GM18498 (cell line): ENCODE results near the gene SH3TC2.
A peak's percentile ranks its signal among the peaks of the same experiment; 100 is the strongest.

Experiments used
- ATAC-seq: cut with Tn5 transposase; IDR thresholded peaks from one replicate; pipeline ENCODE4 v1.9.1; 2021; ENCODE audit warnings: mild to moderate bottlenecking, moderate library complexity; ENCODE audit not compliant: unreplicated experiment

SH3TC2 gene

DNA sequence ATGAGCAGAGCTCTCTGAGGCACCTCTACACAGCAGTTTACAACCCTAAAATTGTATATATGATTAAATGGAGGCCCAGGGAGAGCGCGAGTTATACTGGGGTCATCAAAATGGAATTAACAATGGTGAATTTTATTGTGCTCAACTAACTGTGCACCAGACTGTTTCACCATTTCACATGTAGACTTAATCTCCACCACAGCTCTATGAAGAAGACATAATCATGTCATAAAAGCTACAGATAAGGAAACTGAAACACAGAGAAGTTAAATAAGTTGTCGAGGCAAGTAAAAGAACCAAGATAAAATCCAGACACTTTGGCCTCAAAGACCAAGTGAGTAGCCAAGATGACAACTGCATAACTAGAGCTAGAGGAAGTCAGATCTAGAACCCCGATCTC is 1.5 kb downstream of the SH3TC2 start:
- no peak for ATAC-seq

DNA sequence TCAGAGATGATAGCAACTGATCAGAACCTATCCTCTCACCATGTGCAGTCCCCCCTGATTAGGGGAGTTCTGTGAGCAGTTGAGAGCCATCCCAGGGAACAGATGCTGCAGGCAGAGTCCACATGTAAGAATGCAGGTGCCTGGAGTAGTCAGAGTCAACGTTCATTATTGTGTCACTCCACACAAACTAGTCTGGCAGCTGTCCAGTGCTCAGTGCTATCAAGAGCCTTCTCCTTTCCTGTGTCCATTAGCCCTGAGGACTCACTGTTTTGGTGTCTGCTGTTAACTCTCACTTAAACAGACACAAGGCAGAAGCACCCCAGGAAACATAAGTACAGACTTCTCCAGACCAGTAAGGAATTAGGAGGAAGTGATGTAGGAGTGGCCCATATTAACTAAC is 2.5 kb downstream of the SH3TC2 start:
- ATAC-seq, result no peak

DNA sequence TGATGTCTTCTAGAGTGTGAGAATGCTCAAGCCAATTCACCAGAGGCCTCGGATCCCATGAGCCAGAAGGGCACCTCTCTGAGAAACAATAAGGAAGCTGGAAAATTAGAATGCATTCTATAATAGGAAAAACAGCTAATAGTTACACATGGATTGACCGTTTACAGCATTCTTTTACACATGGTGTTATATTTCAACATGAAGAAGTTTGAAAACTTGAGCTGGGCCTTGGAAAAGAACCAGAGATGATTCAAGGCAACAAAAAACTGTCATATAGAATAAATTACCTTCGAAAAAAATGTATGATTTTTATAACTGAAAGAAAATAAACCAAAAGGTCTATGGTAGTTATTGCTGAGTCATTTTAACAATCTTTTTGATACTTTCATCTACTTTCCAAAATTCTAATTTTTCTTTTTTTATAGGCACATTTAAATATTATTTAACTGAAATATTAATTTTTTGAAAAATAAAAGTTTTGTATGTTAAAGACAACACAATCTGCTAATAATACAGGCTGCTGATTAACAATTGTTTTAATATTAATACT is 6.2 kb downstream of the SH3TC2 start:
- no peak for ATAC-seq

DNA sequence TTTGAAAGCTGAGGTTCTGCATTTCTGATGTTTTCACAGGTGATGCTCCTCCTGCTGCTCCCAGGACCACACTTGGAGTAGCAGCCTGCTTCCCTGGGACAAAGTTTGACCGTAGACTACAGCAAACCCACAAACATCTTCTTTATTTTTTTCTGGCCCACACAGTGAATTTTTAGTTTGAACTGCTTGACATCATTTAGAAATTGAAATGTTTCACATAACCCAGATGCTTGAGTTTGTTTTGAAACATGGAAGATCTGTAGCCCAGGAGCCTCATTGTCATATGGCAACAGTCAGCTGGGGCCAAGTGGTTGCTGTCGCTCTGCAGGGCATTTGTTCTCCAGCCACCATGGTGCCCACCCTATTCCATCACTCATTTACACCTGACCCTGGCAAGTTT is 8.4 kb downstream of the SH3TC2 start:
- no peak for ATAC-seq

- no peak for ATAC-seq
Observed at GRCh38 chr5:149053072-149053695, 9.7 kb downstream of the SH3TC2 start.

DNA sequence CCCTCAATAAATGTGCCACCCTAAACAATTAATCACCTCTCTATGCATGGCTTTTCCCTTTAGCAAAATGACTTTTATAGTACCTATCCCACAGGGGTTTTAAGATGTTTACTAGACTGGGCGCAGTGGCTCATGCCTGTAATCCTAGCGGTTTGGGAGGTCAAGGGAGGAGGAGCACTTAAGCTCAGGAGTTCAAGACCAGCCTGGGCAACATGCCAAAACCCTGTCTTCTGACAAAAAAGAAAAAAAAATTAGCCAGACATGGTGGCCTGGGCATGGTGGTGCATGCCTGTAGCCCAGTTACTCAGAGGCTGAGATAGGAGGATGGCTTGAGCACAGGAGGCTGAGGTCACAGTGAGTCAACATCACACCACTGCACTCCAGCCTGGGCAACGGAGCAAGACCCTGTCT is 13.5 kb downstream of the SH3TC2 start:
- no peak for ATAC-seq

DNA sequence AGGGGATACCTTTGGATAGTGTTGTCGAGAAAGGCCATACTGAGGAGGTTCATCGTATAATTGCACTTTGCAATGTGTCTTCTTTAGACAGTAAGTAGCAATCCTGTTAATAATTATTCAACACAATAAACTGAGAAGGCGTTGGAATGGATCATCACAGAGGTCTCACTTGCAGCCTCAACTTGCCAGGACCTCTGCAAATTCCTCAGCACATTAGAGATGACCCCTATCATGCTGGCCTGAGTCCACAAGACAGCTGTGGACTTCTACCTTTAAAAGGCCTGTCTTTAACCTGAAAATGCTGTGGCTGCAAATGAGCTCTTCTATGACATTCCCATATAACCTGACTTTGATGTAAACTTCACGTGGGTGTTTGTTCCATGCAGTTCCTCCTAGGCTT is 14.1 kb downstream of the SH3TC2 start:
- ATAC-seq, result no peak

GRCh38 chr5:149047462-149047861 is 15.4 kb downstream of the SH3TC2 start:
- ATAC-seq, result no peak

- no peak for ATAC-seq
Observed at GRCh38 chr5:149046196-149046829, 16.5 kb downstream of the SH3TC2 start.

- no peak for ATAC-seq
Observed at GRCh38 chr5:149045089-149045460, 17.8 kb downstream of the SH3TC2 start.

GRCh38 chr5:149044453-149045088 is 18.3 kb downstream of the SH3TC2 start:
- no peak for ATAC-seq

DNA sequence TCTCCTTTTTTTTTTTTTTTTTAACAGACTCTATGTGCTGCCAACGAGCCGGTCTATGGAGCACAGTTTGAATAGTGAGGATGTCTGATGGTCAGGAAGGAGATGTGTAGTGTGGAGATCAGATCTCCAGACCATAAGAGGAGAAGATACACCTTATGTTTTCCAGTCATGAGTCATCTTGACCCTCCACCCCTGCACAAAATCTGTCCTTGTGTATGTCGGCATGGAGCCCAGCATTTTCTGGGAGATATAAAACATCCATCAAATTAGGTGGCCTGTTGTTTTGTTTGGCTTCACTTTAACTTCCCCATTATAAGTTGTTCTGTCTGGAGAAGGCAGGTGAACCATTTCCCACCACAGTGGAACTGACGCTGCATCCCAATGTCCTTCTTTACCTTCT is 19.2 kb downstream of the SH3TC2 start:
- ATAC-seq, result no peak

DNA sequence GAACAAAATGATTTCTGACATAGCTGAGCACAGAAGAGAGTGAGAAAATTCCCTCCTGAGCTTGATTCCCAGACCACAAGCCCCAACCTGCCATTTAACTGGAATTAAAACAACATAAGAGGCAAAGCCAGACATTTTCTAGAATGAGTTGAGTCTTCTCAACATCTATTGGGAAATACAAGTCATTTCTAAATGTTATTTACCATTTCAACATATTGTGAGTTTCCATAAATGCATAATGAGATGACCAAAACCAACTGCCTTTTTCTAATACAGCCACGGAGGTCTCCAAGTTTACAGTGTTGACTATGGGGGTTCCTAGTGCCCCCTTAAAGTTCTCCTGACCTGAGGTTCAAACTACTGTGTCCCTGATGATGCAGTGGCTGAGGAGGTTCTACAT is 20.0 kb downstream of the SH3TC2 start:
- ATAC-seq, result no peak

DNA sequence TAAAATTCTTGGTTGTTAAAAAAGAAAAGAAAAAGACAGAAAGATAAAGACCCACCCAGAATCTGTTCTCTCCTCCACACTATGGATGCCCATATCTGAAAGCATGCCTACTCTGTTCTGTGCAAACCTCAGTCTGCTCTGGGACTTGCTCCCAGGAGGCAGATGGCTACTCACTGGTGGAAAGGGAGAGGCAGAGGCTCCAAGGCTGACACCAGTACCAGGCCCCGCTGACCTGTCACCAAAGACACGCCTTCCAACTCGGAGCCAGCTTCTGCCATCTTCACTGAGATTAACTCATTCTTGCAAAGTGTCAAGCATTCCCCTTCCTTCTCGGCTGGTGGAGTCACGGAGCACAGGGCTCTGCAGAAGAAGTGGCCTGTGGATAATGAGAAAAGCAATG is 21.6 kb downstream of the SH3TC2 start:
- ATAC-seq, result no peak

DNA sequence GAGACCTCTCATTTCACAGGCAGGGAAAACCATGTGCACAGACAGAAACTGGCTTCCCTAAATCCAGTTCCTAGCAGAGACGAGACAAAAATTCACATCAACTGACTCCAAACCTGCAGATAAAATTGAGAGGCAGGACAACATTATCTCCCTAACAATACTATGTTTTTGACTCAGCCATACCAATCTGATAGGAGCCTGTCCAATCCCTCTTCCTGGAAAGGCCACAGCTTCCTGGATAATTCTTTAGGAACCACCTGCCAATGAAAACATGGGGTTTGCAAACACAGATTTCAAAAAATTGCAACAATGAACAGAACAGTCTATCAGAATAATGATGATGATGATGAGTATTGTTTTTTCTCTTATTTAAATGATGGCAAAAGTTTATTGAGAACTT is 22.4 kb downstream of the SH3TC2 start:
- no peak for ATAC-seq

DNA sequence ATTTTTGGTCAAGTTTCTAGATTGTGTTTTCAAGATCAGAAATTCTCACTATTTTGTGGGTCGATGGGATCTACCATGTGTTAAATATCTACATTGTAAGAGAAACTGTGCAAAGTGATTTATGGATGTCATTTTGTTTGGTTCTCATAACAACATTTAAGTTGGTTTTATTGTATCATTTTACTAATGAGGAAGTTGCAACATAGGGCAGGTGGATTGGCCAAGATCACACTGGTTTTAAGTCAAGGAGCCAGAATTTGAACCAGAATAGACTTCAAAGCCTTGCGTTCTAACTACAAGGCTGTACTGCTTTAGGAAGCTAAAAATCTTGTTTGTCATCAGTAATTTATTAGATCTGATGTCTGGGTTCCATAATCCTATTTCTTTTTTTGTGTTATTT is 23.4 kb downstream of the SH3TC2 start:
- ATAC-seq, result no peak

DNA sequence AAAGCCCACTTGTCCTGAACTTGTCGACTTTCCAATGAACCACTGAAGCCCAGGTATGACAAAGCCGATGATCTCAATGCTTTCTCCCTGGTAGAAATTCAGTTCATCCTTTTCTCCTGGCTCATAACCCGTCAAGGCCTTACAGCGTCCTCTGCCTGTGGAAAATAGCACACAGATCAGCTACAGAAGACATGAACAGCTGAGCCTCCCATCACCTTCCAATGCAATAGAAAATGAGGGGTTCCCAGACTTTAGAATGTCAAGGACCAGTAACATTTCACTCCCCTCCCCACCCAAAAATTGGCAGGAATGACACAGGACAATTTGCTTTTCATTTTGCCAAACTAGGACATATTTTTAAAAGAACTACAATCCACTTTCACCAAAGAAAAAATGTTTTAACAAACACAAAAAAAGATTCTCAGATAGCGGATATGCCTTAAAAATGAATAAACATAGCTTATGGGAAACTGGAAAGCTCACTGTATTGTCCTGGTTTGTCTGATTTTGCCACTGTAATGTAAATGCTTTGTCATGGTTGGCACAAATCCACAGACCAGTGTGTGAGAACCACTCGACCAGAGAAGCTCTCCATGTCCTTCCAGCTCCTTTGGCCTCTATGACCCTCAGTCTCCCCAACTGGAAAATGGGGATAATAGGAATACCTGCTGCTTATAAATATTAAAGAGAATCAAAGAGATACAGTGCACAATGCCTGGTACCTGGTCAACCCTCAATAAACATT is 24.4 kb downstream of the SH3TC2 start:
- no peak for ATAC-seq

DNA sequence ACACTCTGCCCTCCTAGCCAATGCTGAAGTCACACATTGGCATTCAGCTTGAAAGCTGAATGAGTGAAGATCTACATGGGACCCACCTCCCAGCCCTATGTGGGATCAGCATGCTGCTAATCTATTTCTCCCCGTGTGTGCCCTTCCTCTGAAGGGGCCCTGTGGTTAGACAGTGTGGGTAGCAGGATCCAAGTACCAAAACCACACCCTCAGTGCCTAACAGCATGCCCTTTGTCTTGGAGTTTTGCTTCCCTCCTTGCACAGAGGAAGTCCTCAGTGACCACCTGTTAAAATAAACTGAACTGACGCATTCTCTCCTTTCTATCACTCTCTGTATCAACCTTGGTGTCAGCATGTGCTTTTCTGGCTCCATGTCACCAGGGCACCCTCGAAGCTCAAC is 25.0 kb downstream of the SH3TC2 start:
- ATAC-seq, result no peak

DNA sequence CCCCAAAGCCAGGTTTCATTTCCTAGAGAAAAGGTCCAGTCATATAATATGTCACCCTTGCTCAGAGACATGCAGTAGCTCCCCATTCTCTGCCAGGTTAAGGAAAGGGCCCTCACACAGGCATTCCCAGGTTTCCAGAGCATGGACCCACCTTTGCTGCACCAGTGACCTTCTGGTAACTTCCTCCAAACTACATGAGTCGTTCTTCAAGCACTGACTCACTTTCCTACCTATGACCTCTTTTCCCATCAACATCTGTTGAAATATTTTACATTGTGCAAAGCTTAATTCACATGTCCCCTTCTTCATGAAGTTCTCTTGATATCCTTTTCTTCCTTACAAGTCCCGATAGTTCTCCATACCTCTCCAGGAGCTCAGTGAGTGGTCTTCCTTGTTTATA is 25.9 kb downstream of the SH3TC2 start:
- ATAC-seq, result no peak

DNA sequence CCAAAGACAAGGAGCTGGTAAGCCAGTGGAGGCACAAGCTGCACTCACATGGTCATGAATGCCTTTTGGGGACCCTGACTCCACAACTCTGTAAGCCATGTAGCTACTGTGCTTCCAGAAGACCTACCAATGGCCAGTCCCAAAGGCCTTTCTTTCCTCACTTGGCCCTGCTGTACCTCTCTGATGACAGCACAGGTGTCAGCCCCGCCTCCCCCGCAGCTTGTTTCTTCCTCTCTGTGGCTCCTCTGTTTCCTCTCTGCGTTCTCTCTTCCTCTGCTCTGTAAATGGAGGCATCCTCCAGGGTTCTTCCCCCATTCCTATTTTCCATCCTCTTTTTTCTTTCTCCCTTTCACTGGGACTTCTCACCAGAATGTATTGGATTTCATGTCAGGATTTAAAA is 26.7 kb downstream of the SH3TC2 start:
- ATAC-seq, result no peak

GRCh38 chr5:149035372-149035790 is 27.5 kb downstream of the SH3TC2 start:
- ATAC-seq, result peak; percentile 95
